DOHH2 (cell line): ENCODE data around the gene THRB.

Source experiments
- H3F3A ChIP-seq: fragments of 200-600 bp; sonication (generic), shearing (Covaris generic); 2 replicates; pipeline ENCODE4 v1.6.0; 2016; ENCODE audit warnings: antibody characterized with exemption, mild to moderate bottlenecking; ENCODE audit not compliant: control insufficient read depth, insufficient read depth
- H3K27ac ChIP-seq: fragments of 200-600 bp; sonication (generic); 2 replicates; pipeline ENCODE4 v1.5.1; 2014; ENCODE audit warnings: low read depth, mild to moderate bottlenecking, low read length, moderate library complexity
- H3K27me3 ChIP-seq: fragments of 200-600 bp; sonication (generic); 2 replicates; pipeline ENCODE4 v1.6.1; 2014; ENCODE audit warnings: mild to moderate bottlenecking, low read length, mixed read lengths; ENCODE audit not compliant: control insufficient read depth
- H3K36me3 ChIP-seq: fragments of 200-600 bp; sonication (generic); 2 replicates; pipeline ENCODE4 v1.6.1; 2014; ENCODE audit warnings: mild to moderate bottlenecking, low read length, moderate library complexity, mixed read lengths; ENCODE audit not compliant: control insufficient read depth
- H3K4me1 ChIP-seq: fragments of 200-600 bp; sonication (generic); 2 replicates; pipeline ENCODE4 v1.6.1; 2014; ENCODE audit warnings: mild to moderate bottlenecking, low read length, mixed read lengths; ENCODE audit not compliant: control insufficient read depth
- H3K4me2 ChIP-seq: fragments of 200-600 bp; sonication (generic); 2 replicates; pipeline ENCODE4 v1.6.0; 2014; ENCODE audit warnings: mild to moderate bottlenecking, low read length, moderate library complexity
- H3K4me3 ChIP-seq: fragments of 200-600 bp; sonication (generic); 2 replicates; pipeline ENCODE4 v1.5.1; 2014; ENCODE audit warnings: mild to moderate bottlenecking, low read length, mixed read lengths
- H3K79me2 ChIP-seq: fragments of 200-600 bp; sonication (generic); 2 replicates; pipeline ENCODE4 v1.6.1; 2014; ENCODE audit warnings: mild to moderate bottlenecking, low read length, mixed read lengths; ENCODE audit not compliant: control insufficient read depth
- H3K9me2 ChIP-seq: fragments of 200-600 bp; sonication (generic); replicated peaks from 2 replicates; pipeline ENCODE4 v1.6.1; 2014; ENCODE audit warnings: mild to moderate bottlenecking, low read length, mixed read lengths; ENCODE audit not compliant: control insufficient read depth
- H3K9me3 ChIP-seq: fragments of 200-600 bp; sonication (generic); 2 replicates; pipeline ENCODE4 v1.6.1; 2014; ENCODE audit warnings: antibody characterized with exemption, low read length, mixed read lengths; ENCODE audit not compliant: control insufficient read depth, insufficient read depth
- H4K20me1 ChIP-seq: fragments of 200-600 bp; sonication (generic); 2 replicates; pipeline ENCODE4 v1.6.0; 2014; ENCODE audit warnings: low read depth, mild to moderate bottlenecking, antibody characterized with exemption, low read length, moderate library complexity; ENCODE audit not compliant: control insufficient read depth, insufficient read depth
- EZH2phosphoT487 ChIP-seq: fragments of 200-600 bp; sonication (generic); IDR thresholded peaks from 2 replicates; pipeline ENCODE4 v1.6.1; 2017; ENCODE audit warnings: borderline replicate concordance, mild to moderate bottlenecking, antibody characterized with exemption, low read length, moderate library complexity, mixed read lengths
- TF ChIP-seq, protein P1 (sequence below): fragments of 200-600 bp; sonication (generic); IDR thresholded peaks from one replicate; pipeline ENCODE4 v1.5.1; 2014; ENCODE audit warnings: antibody characterized with exemption, mild to moderate bottlenecking, low read depth, low read length; ENCODE audit not compliant: poor library complexity, severe bottlenecking

Gene THRB

DNA sequence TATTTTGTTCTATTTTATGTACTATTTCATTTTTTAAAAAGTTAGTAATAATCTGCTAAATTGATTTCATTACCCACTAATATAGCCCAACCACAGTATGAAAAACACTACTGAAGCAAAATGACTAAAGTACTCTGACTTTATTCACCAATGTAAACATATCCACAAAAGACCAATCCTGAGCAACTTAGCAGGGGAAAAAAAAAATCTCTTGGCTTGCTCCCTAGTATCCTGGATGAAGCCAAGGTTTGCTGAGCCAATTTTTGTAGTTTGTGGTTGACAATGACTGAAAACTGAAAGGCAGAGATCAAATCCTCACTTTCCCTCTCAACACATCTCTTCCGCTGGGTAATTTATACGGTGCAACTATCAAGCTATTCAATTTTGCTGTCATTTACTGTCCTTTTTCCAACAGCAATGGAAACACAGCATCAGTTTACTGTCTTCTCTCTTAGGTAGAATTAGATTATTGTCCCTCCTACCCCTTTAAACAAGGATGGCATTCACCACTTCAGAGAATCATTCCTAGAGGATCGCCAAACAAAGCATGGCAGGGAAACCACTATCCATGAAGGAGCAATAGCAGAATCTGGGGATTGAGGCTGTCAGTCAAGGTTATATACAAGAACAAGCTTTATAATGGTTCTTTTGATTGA lies 149.7 kb downstream of the THRB start:
- no peaks in the 10 kb centered on the region for H3K9me2 ChIP-seq
- no peaks in the 10 kb centered on the region for H4K20me1 ChIP-seq
- no peak overlapping the region for H3K27ac ChIP-seq
- H3K4me1 ChIP-seq, result no peaks in the 10 kb centered on the region
- no peaks in the 10 kb centered on the region for H3K36me3 ChIP-seq
- no peaks in the 10 kb centered on the region for H3K9me3 ChIP-seq
- H3K4me3 ChIP-seq, result no peak overlapping the region
- H3K27me3 ChIP-seq, result no peaks in the 10 kb centered on the region
- H3F3A ChIP-seq, result no peaks in the 10 kb centered on the region
- TF ChIP-seq EZH2phosphoT487, result no peak
- TF ChIP-seq, protein P1, sequence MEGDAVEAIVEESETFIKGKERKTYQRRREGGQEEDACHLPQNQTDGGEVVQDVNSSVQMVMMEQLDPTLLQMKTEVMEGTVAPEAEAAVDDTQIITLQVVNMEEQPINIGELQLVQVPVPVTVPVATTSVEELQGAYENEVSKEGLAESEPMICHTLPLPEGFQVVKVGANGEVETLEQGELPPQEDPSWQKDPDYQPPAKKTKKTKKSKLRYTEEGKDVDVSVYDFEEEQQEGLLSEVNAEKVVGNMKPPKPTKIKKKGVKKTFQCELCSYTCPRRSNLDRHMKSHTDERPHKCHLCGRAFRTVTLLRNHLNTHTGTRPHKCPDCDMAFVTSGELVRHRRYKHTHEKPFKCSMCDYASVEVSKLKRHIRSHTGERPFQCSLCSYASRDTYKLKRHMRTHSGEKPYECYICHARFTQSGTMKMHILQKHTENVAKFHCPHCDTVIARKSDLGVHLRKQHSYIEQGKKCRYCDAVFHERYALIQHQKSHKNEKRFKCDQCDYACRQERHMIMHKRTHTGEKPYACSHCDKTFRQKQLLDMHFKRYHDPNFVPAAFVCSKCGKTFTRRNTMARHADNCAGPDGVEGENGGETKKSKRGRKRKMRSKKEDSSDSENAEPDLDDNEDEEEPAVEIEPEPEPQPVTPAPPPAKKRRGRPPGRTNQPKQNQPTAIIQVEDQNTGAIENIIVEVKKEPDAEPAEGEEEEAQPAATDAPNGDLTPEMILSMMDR, result no peak
- no peaks in the 10 kb centered on the region for H3K79me2 ChIP-seq
- no peak overlapping the region for H3K4me2 ChIP-seq

DNA sequence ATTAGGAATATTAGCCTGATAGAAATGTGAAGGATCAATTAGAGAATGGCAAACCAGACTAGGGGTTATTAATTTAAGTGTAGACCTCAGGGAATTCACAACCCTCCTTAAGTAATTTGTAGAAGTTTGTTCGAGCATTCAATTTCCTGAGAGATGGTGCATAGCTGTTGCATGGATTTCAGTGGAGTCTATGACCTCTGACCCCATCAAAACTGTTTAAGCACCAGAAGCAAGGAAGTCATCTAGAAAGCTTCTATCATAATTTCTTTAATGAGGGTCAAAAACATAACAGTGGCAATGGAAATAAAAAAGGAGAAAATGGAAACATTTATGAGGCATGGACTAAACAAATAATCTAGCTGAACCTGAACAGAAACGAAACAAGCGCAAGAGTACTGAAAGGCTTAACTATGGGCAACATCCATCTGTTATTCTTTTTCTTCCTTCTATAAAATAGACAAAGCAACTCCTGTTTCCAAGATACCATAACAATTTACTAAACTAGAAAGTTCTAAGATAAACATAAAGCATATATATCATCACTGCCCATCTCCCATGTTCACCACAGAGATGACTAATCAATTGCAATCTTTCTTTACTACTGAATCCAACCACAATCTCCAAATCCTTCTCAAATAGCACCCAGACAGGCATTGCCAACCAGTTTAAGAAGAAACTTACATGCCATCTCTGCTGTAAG lies 151.4 kb downstream of the THRB start:
- Histone ChIP-seq H3K27ac (no peak overlapping the region), H3K4me1 (no peaks in the 10 kb centered on the region), H3K9me2 (no peaks in the 10 kb centered on the region), H3K4me2 (no peak overlapping the region), H3K36me3 (no peaks in the 10 kb centered on the region), H3F3A (no peaks in the 10 kb centered on the region), H3K27me3 (no peaks in the 10 kb centered on the region), H3K4me3 (no peak overlapping the region), H3K79me2 (no peaks in the 10 kb centered on the region), H4K20me1 (no peaks in the 10 kb centered on the region), H3K9me3 (no peaks in the 10 kb centered on the region)
- TF ChIP-seq, protein P1, result no peak
- no peak for TF ChIP-seq EZH2phosphoT487

DNA sequence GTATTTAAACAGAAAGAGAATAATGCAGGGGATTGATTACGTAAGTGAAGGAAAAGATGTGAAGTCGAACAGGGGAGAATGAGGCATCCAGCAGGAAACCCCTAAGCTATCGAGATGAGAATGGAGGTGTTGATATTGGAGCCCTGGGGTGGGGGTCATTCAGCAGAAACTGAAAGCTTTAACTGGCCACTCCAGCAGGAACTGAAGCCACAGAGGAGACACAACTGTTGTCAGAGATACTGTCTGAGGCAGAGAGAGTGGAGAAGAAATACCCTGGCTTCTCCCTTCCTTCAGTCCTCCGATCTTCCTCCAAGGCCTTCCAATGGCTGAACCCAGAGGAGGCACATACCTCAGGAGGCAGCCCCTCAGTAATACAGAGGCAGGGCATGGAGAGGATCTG lies 152.4 kb downstream of the THRB start:
- Histone ChIP-seq H3K4me1 (no peaks in the 10 kb centered on the region), H3K36me3 (no peaks in the 10 kb centered on the region), H3K4me2 (no peak overlapping the region), H3K9me2 (no peaks in the 10 kb centered on the region), H3K27ac (no peak overlapping the region), H3K4me3 (no peak overlapping the region), H3K9me3 (no peaks in the 10 kb centered on the region), H3F3A (no peaks in the 10 kb centered on the region), H4K20me1 (no peaks in the 10 kb centered on the region), H3K27me3 (no peaks in the 10 kb centered on the region), H3K79me2 (no peaks in the 10 kb centered on the region)
- TF ChIP-seq, protein P1, result no peak
- no peak for TF ChIP-seq EZH2phosphoT487
